GM18517 (cell line): Measurements from ENCODE around the gene F10.
"Not testable (repeated sequence)": the region's sequence is repeated elsewhere in the genome, so short reads cannot be mapped to it uniquely, and the experiment has no call there.

Experiments
- ATAC-seq: cut with Tn5 transposase; IDR thresholded peaks from one replicate; pipeline ENCODE4 v1.9.1; 2021; ENCODE audit warnings: mild to moderate bottlenecking, moderate library complexity; ENCODE audit not compliant: unreplicated experiment

F10 gene

GRCh38 chr13:113122550-113123225 is at the start of gene F10:
Gene F10 (plus strand): TSS chr13:113122799. CDS start chr13:113122856, 57 bp downstream.
- ATAC-seq, result no peak

- no peak for ATAC-seq
These were observed 48.7 kb upstream of the F10 start for GRCh38 chr13:113073942-113074341.

- no peak for ATAC-seq
These were observed 48.2 kb upstream of the F10 start for GRCh38 chr13:113074401-113074800.

GRCh38 chr13:113074876-113075275 is 47.7 kb upstream of the F10 start:
- ATAC-seq, result no peak

- ATAC-seq, result no peak
These were observed 46.9 kb upstream of the F10 start for GRCh38 chr13:113075711-113076110.

- no peak for ATAC-seq
These were observed 45.8 kb upstream of the F10 start for GRCh38 chr13:113076681-113077401.

- no peak for ATAC-seq
These were observed 45.0 kb upstream of the F10 start for GRCh38 chr13:113077566-113077952.

GRCh38 chr13:113077953-113078901 is 44.4 kb upstream of the F10 start:
- no peak for ATAC-seq

GRCh38 chr13:113078902-113079780 is 43.5 kb upstream of the F10 start:
- no peak for ATAC-seq

GRCh38 chr13:113079781-113080080 is 42.9 kb upstream of the F10 start:
- ATAC-seq, result not testable (repeated sequence)

GRCh38 chr13:113080361-113080831 is 42.2 kb upstream of the F10 start:
- no peak for ATAC-seq

- ATAC-seq, result no peak
These were observed 41.6 kb upstream of the F10 start for GRCh38 chr13:113080901-113081521.

GRCh38 chr13:113082198-113083021 is 40.2 kb upstream of the F10 start:
- no peak for ATAC-seq

- no peak for ATAC-seq
These were observed 39.6 kb upstream of the F10 start for GRCh38 chr13:113083022-113083373.

GRCh38 chr13:113083402-113084061 is 39.1 kb upstream of the F10 start:
- ATAC-seq, result no peak

GRCh38 chr13:113084094-113084942 is 38.3 kb upstream of the F10 start:
- ATAC-seq, result no peak

- no peak for ATAC-seq
These were observed 37.6 kb upstream of the F10 start for GRCh38 chr13:113084943-113085540.
